H1 (cell line): ENCODE results near the gene TMED5. TPM values are rescaled to one million over a fixed set of nuclear protein-coding genes. Genes with fewer than 3 reads are reported as not detected.

ENCODE experiments used
- EZH2 ChIP-seq: fragments of 200-600 bp; sonication (generic); IDR thresholded peaks from 2 replicates; pipeline ENCODE4 v1.7.1; 2012; ENCODE audit warnings: low read depth, mild to moderate bottlenecking, moderate library complexity, low read length, inconsistent platforms; ENCODE audit not compliant: severe bottlenecking
- GABPA ChIP-seq: IDR thresholded peaks from 2 replicates; pipeline ENCODE4 v1.6.1; 2011; ENCODE audit warnings: mild to moderate bottlenecking, low read length, moderate library complexity, borderline replicate concordance; ENCODE audit not compliant: insufficient read depth
- KDM5A ChIP-seq: fragments of 200-600 bp; IDR thresholded peaks from 2 replicates; pipeline ENCODE4 v1.7.1; 2012; ENCODE audit warnings: mild to moderate bottlenecking, low read length, inconsistent platforms, mixed read lengths
- MAFK ChIP-seq: IDR thresholded peaks from 2 replicates; pipeline ENCODE4 v1.6.1; 2012; ENCODE audit warnings: low read depth, mild to moderate bottlenecking, improper control_type of control experiment, low read length
- RBBP5 ChIP-seq: IDR thresholded peaks from 2 replicates; pipeline ENCODE4 v1.7.1; 2012; ENCODE audit warnings: low read depth, mild to moderate bottlenecking, inconsistent platforms, low read length, moderate library complexity, borderline replicate concordance
- RNF2 ChIP-seq: fragments of 200-900, 300-1000 bp; sonication (generic); IDR thresholded peaks from 2 replicates; pipeline ENCODE4 v1.7.1; 2016; ENCODE audit warnings: borderline replicate concordance, low read depth, mild to moderate bottlenecking, antibody characterized with exemption, low read length; ENCODE audit not compliant: poor library complexity, severe bottlenecking; ENCODE audit errors: missing control alignments
- SP4 ChIP-seq: IDR thresholded peaks from 2 replicates; pipeline ENCODE4 v1.6.1; 2012; ENCODE audit warnings: low read length, inconsistent platforms
- TAF7 ChIP-seq: optimal IDR thresholded peaks from 2 replicates; pipeline ENCODE3; 2011; ENCODE audit warnings: low read depth, mild to moderate bottlenecking, inconsistent platforms, low read length, moderate library complexity, borderline replicate concordance
- polyA plus RNA-seq, 7 experiments: library from polyadenylated mRNA; depleted of rRNA in 3 of 7; stranded (reverse) in 5 of 7; unstranded in 2 of 7; fragments of >200 nt in 5 of 7; fragments of 200-250 nt in 2 of 7; gene quantifications; 1 replicate in 5 of 7; 2 replicates in 1 of 7; 4 replicates in 1 of 7; pipeline versions ENCODE4 v1.2.1 to v1.2.3, GENCODE V29; 2011 to 2013; ENCODE audit warnings: missing spikeins in 2 of 7, mixed read lengths in 2 of 7
- total RNA-seq: library from RNA; stranded (reverse); fragmentation: NEBNext Ultra II Directional; extraction: Animal tissue kit (Norgen Biotek cat#: 25700); gene quantifications from 2 replicates; pipeline ENCODE4 v1.2.1, GENCODE V29; 2021
- TF ChIP-seq, protein P1 (sequence below): fragments of 300-600 bp; sonication (generic); IDR thresholded peaks from 2 replicates; pipeline ENCODE4 v1.7.1; 2012; ENCODE audit warnings: low read length, moderate library complexity, mild to moderate bottlenecking, inconsistent platforms; ENCODE audit not compliant: insufficient replicate concordance

The TMED5 gene
- total and polyA plus RNA-seq, 2 of the 8 experiments (the other 6 are each of a cell fraction or from before 2014, with no cell fraction given): 14.8 to 32.8 TPM

DNA sequence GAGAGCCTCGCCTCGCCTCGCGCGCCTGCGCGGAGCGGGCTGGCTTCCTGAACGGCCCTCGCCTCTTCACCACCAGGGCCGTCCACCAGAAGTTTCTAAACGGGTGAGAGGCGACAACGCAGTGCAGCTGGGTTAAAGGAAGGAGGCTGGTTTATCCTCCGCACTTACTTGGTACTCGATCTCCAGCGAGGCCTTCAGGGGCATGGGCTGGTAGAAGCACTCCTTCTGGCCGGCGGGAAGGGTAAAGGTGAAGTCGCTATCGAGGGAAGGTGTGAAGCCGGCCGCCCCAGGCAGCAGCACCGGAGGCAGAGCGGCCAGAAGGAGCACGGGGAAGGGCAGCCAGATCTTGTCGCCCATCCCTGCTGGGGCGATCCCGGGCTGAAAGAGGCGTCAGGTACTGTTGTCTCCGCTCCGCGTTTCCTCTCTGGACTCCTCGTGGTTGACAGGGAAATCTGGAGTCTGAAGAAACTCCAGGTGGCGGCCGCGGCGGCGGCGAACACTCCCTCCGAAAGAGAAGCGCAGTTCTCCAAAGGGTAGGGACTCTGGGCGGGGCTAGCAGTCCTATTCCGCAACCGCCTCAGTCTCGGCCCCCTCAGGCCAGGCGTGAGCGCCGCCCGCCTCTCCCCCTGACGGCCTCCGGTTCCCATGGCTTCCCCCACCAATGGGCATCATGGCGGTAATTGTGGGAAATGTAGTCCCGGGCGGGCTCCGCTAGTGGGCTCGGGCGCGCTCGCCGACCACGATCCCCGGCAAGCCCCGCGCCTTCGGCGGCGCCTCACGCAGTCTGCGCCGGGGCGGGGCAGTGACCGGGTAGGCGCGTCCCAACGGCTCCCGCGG is at the start of gene TMED5 (continued):
- TF ChIP-seq, protein P1, sequence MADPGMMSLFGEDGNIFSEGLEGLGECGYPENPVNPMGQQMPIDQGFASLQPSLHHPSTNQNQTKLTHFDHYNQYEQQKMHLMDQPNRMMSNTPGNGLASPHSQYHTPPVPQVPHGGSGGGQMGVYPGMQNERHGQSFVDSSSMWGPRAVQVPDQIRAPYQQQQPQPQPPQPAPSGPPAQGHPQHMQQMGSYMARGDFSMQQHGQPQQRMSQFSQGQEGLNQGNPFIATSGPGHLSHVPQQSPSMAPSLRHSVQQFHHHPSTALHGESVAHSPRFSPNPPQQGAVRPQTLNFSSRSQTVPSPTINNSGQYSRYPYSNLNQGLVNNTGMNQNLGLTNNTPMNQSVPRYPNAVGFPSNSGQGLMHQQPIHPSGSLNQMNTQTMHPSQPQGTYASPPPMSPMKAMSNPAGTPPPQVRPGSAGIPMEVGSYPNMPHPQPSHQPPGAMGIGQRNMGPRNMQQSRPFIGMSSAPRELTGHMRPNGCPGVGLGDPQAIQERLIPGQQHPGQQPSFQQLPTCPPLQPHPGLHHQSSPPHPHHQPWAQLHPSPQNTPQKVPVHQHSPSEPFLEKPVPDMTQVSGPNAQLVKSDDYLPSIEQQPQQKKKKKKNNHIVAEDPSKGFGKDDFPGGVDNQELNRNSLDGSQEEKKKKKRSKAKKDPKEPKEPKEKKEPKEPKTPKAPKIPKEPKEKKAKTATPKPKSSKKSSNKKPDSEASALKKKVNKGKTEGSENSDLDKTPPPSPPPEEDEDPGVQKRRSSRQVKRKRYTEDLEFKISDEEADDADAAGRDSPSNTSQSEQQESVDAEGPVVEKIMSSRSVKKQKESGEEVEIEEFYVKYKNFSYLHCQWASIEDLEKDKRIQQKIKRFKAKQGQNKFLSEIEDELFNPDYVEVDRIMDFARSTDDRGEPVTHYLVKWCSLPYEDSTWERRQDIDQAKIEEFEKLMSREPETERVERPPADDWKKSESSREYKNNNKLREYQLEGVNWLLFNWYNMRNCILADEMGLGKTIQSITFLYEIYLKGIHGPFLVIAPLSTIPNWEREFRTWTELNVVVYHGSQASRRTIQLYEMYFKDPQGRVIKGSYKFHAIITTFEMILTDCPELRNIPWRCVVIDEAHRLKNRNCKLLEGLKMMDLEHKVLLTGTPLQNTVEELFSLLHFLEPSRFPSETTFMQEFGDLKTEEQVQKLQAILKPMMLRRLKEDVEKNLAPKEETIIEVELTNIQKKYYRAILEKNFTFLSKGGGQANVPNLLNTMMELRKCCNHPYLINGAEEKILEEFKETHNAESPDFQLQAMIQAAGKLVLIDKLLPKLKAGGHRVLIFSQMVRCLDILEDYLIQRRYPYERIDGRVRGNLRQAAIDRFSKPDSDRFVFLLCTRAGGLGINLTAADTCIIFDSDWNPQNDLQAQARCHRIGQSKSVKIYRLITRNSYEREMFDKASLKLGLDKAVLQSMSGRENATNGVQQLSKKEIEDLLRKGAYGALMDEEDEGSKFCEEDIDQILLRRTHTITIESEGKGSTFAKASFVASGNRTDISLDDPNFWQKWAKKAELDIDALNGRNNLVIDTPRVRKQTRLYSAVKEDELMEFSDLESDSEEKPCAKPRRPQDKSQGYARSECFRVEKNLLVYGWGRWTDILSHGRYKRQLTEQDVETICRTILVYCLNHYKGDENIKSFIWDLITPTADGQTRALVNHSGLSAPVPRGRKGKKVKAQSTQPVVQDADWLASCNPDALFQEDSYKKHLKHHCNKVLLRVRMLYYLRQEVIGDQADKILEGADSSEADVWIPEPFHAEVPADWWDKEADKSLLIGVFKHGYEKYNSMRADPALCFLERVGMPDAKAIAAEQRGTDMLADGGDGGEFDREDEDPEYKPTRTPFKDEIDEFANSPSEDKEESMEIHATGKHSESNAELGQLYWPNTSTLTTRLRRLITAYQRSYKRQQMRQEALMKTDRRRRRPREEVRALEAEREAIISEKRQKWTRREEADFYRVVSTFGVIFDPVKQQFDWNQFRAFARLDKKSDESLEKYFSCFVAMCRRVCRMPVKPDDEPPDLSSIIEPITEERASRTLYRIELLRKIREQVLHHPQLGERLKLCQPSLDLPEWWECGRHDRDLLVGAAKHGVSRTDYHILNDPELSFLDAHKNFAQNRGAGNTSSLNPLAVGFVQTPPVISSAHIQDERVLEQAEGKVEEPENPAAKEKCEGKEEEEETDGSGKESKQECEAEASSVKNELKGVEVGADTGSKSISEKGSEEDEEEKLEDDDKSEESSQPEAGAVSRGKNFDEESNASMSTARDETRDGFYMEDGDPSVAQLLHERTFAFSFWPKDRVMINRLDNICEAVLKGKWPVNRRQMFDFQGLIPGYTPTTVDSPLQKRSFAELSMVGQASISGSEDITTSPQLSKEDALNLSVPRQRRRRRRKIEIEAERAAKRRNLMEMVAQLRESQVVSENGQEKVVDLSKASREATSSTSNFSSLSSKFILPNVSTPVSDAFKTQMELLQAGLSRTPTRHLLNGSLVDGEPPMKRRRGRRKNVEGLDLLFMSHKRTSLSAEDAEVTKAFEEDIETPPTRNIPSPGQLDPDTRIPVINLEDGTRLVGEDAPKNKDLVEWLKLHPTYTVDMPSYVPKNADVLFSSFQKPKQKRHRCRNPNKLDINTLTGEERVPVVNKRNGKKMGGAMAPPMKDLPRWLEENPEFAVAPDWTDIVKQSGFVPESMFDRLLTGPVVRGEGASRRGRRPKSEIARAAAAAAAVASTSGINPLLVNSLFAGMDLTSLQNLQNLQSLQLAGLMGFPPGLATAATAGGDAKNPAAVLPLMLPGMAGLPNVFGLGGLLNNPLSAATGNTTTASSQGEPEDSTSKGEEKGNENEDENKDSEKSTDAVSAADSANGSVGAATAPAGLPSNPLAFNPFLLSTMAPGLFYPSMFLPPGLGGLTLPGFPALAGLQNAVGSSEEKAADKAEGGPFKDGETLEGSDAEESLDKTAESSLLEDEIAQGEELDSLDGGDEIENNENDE: no peak
- TF ChIP-seq MAFK: no peak
- peak; percentile 40; the same call in 1 of the 2 replicates for TF ChIP-seq RBBP5
- no peak for TF ChIP-seq RNF2
- no peak for TF ChIP-seq EZH2
- peak; percentile 42 for TF ChIP-seq TAF7
- no peak for TF ChIP-seq GABPA
- peak; percentile 22; the same call in 1 of the 2 replicates for TF ChIP-seq SP4
- TF ChIP-seq KDM5A: no peak
